Testis (tissue), 2 donors: ENCODE measurements around the gene LIMA1.

Source experiments
- POLR2A ChIP-seq: fragments of 450-650 bp; IDR thresholded peaks from one replicate; pipeline ENCODE4 v1.6.1; 2017; ENCODE audit warnings: antibody characterized with exemption, mild to moderate bottlenecking, moderate library complexity
- TF ChIP-seq, protein P1 (sequence below), 3 experiments: fragments of 450-650 bp in 2 of 3; fragments of 200-600 bp in 1 of 3; sonication (generic) in 1 of 3; IDR thresholded peaks; one replicate each; pipeline ENCODE4 v1.5.1; 2016 to 2019; ENCODE audit warnings: antibody characterized with exemption in 3 of 3, mild to moderate bottlenecking in 2 of 3, moderate library complexity in 1 of 3

DNA sequence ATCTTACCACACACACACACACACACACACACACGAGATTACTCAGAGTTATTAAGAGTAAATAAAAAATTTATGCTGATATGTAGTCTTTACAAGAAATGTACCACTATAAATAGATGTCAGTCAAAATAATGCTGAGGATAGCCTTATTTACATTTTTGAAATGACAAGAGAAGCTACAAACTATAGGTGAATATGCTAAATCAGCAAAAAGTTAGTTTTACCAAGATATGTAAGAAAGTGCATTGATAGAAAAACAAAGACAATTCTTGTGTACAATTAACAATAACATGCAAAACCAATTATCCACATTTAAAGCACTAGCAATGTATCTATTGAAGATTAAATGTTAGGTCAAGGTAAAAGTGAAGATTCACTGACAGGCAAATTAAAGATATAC is 69.3 kb downstream of the LIMA1 start:
- no peak for TF ChIP-seq POLR2A
- TF ChIP-seq, protein P1, sequence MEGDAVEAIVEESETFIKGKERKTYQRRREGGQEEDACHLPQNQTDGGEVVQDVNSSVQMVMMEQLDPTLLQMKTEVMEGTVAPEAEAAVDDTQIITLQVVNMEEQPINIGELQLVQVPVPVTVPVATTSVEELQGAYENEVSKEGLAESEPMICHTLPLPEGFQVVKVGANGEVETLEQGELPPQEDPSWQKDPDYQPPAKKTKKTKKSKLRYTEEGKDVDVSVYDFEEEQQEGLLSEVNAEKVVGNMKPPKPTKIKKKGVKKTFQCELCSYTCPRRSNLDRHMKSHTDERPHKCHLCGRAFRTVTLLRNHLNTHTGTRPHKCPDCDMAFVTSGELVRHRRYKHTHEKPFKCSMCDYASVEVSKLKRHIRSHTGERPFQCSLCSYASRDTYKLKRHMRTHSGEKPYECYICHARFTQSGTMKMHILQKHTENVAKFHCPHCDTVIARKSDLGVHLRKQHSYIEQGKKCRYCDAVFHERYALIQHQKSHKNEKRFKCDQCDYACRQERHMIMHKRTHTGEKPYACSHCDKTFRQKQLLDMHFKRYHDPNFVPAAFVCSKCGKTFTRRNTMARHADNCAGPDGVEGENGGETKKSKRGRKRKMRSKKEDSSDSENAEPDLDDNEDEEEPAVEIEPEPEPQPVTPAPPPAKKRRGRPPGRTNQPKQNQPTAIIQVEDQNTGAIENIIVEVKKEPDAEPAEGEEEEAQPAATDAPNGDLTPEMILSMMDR (IDR thresholded peaks at IDR 0.05) = no peak
